ENCODE data around the gene ITIH4.
A peak's percentile ranks its signal among the peaks of the same experiment; 100 is the strongest.

Gene ITIH4

GRCh38 chr3:52829906-52830463 lies 487 bp downstream of the ITIH4 start:
- peak; percentile 18 for DNase-seq

- no peak for DNase-seq
These were observed 990 bp downstream of the ITIH4 start for GRCh38 chr3:52829482-52829881.

- no peak for DNase-seq
These were observed 2.6 kb downstream of the ITIH4 start for GRCh38 chr3:52827866-52828376.

- DNase-seq = no peak
These were observed 3.0 kb downstream of the ITIH4 start for GRCh38 chr3:52827441-52827840.

GRCh38 chr3:52824037-52824436 lies 6.4 kb downstream of the ITIH4 start:
- DNase-seq = no peak

GRCh38 chr3:52822363-52822762 lies 8.1 kb downstream of the ITIH4 start:
- no peak for DNase-seq

GRCh38 chr3:52820736-52821135 lies 9.7 kb downstream of the ITIH4 start:
- peak; percentile 57 for DNase-seq

- DNase-seq = no peak
These were observed 10.5 kb downstream of the ITIH4 start for GRCh38 chr3:52819936-52820335.

GRCh38 chr3:52817860-52818259 lies 12.6 kb downstream of the ITIH4 start:
- DNase-seq = no peak

- DNase-seq = no peak
These were observed 13.3 kb downstream of the ITIH4 start for GRCh38 chr3:52817221-52817620.

GRCh38 chr3:52816654-52817053 lies 13.8 kb downstream of the ITIH4 start:
- DNase-seq = no peak

GRCh38 chr3:52816199-52816598 lies 14.3 kb downstream of the ITIH4 start:
- DNase-seq = no peak

- DNase-seq = no peak
These were observed 16.7 kb downstream of the ITIH4 start for GRCh38 chr3:52813810-52814209.

GRCh38 chr3:52811452-52812011 lies 18.9 kb downstream of the ITIH4 start:
- no peak for DNase-seq

GRCh38 chr3:52810923-52811322 lies 19.5 kb downstream of the ITIH4 start:
- DNase-seq = no peak

GRCh38 chr3:52809662-52810377 lies 20.7 kb downstream of the ITIH4 start:
- DNase-seq = no peak

GRCh38 chr3:52809149-52809548 lies 21.3 kb downstream of the ITIH4 start:
- DNase-seq = no peak

- peak; percentile 8 for DNase-seq
These were observed 25.0 kb downstream of the ITIH4 start for GRCh38 chr3:52805270-52806039.

- DNase-seq = no peak
These were observed 28.6 kb downstream of the ITIH4 start for GRCh38 chr3:52801839-52802238.

GRCh38 chr3:52800079-52800478 lies 30.4 kb downstream of the ITIH4 start:
- DNase-seq = no peak

- DNase-seq = peak; percentile 50
These were observed 31.4 kb downstream of the ITIH4 start for GRCh38 chr3:52798978-52799476.

- DNase-seq = no peak
These were observed 32.0 kb downstream of the ITIH4 start for GRCh38 chr3:52798376-52798977.

GRCh38 chr3:52796411-52796810 lies 34.1 kb downstream of the ITIH4 start:
- DNase-seq = no peak

Measured in OCI-M1 (cell line).